CD4-positive, alpha-beta T cell treated with Interferon gamma for 1 hour (primary cell): ENCODE results near the gene DSTYK.
"Not testable (repeated sequence)": the region's sequence is repeated elsewhere in the genome, so short reads cannot be mapped to it uniquely, and the experiment has no call there.

Source experiments
- DNase-seq: peaks from one replicate; pipeline ENCODE4 v3.0.0-alpha.2; 2020

Gene DSTYK

DNA sequence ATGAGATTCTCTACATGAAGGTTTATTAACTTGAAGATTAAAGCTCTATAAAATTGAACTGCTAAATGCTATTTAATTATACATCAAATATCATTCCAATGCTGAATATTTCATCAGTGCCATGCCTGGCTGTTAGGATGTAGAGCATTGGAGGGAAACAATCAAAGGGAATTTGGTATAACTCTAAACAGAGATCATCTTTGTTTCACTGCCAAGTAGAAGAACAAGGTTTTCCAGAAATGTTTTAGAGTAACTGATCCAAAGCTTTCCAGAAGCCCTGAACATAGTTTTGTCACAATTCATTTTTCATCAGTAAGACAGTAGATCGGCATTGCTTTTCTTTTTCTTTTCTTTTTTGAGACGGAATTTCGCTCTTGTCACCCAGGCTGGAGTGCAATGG is 5.9 kb upstream of the DSTYK start:
- DNase-seq, result no peak

DNA sequence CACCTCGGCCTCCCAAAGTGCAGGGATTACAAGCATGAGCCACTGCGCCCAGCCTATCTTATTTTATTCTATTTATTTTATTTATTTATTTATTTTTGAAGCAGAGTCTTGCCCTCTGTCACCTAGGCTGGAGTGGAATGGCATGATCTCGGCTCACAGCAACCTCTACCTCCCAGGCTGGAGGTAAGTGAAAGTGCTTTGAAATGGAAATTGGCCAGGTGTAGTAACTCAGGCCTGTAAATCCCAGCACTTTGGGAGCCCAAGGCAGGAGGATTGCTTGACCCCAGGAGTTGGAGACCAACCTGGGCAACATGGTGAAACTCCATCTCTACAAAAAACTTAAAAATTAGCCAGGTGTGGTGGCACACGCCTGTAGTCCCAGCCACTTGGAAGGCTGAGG is 5.1 kb upstream of the DSTYK start:
- DNase-seq, result no peak

DNA sequence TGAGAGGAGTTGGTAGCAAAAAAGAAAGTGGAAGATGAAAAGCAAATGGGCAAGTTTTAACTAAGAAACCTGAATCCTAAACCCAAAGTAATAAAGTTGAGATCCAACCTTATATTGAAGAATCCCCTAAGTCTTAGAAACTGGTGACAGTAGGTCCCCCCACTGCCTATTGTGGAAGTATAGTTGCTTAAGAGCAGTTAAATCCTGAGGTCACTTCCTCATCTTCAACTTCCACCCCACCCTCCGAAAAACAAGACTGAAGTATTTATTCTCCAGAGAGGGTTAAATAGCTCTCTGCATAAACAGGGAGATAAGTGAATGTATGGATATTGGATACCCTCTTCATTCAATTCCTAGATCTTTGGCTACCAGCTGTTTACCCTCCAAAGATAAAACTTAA is 3.3 kb upstream of the DSTYK start:
- DNase-seq, result no peak

DNA sequence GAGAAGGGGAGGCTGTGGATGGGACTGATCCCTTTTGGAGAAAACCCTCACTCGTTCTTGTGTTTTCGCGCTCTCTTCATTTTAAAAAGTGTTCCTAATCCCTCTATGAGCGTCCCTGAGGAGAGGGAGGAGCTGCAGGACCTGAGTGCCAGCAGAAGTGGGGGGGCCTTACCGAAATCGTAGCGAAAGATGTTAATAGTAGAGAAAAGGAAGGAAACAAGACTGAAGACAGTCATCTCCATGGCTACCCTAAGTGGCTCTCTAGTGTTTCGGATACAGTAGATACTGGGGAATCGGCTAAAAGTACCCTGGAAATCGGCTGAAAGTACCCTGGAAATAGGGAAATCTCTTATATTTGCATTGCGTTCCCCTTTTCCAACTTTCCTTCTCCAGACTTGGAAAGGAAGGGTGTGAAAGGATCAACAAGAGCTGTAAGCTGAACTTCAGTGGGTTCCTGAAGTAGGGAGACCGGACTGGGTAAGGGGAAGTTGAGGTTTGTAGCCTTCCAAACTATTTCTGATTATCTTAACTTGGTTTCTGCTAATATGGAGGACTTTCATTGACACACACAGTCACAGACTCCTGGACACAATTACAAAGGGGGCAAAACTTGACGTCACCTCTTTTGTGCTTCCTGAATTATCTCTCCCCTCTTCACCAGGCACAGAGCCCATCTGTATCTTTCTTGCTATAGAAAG is 486 bp upstream of the DSTYK start:
- DNase-seq, result no peak

DNA sequence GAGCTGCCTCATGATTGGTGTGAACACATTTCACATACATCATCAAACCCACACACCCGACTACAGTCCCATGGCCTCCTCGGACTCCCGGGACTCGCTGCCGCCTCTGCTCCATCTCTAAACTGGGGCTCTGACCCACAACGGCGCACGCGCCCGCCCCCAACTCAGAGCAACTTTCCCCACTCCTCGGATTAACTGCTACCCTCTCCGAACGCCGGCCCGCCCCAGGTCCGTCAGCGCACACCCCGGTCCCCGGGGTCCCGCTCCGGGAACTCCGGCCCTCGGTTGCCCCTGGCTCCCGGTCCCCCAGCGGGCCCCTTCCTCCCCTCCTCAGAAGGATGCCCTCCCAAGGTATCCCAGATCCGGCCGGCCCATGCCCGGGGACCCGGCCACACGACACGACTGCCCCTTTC is 740 bp downstream of the DSTYK start:
- DNase-seq, result no peak

DNA sequence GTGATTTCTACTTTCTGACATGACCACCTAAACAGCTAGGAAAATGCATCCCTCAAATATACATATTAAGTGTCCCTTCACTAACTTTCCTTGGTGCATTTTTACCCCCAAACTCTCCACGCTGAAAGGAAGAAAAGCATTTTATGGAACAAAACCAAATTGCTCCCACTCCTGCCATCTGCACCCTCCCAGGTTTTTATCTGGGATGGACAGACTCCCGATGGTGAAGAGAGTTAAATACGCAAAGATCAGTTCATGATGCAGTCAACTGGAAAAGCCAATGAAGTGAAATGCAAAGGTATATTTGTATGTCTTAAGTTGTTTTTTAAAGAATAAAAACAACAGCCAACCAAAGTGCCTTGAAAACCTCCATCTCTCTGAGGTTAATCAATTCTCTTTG is 2.7 kb downstream of the DSTYK start:
- DNase-seq, result no peak

DNA sequence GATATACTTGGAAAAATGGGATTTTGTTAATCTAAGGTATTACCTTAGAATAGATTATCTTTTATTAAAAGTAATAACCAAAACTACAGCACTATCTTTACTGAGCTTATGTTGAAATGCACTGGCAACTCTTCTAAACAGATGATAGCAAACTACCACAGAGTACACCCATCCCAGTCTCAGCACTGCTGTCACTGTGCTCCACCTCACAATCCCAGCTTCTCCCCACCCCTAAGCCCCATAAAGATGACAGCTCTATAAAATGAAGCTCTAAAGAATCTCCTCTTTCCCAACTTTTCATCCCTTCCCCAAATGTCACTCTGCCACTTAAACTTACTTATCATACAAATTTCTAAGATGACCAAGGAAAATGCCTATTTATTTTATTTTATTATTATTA is 6.4 kb downstream of the DSTYK start:
- no peak for DNase-seq

DNA sequence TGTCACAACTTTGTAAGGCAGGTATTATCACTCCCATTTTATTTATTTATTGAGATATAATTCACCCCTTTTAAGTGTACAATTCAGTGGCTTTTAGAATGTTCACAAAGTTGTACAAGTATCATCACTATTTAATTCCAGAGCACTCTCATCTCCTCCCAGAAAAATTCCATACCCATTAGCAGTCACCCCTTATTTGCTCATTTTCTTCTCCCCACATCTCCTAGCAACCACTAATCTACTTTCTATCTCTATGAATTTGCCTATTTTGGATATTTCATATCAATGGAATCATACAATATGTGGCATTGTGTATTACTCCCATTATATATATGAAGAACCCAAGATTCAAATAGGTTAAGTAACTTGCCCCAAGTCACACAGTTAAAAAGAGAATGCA is 7.0 kb downstream of the DSTYK start:
- no peak for DNase-seq

DNA sequence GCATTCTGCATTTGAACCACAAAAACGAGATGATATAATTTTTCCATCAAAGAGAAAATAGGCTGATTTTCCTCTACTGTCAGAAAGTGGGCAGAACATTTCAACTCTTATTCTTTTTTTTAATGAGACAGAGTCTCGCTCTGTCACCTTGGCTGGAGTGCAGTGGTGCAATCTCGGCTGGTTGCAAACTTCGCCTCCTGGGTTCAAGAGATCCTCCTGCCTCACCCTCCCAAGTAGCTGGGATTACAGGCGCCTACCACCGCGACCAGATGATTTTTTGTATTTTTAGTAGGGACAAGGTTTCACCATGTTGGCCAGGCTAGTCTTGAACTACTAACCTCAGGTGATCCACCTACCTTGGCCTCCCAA is 11.6 kb downstream of the DSTYK start:
- DNase-seq, result no peak

DNA sequence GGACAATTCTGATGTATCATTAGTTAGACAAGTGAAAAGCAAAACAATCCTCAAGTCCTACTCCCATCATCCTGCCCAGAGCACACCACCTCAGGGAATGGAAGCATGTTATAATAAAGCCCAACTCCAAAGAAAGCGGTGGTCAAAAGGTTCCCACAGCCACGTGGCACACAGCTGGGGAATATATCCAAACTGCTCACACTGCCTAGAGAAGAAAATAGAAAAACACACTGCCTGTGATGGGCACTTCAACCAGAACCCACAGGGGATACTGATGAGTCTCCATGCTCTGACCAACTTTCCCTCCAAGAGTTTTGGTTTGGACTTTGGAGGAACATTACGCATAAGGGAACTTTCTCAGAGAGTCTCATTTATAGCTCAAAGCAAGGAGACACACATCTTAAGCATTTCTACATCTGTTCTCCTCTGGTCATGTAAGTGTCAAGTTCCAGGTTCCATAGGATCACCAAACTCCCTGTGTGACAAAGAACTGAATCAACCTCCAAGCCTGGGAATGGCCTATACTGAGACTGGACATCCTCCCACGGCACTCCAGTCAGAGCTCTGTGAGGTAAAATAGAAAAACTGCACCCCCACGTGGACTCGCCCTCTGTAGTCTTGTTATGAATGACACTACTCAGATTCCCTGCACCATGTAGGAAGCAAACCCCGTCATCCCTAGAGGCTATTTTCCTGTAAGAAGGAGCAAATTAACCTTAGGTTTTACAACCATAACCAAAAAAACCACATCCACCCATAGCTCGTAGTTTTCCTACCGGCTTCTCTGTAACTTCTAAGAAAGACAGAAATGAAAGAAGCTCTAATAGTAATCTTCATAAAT is 12.2 kb downstream of the DSTYK start:
- no peak for DNase-seq

DNA sequence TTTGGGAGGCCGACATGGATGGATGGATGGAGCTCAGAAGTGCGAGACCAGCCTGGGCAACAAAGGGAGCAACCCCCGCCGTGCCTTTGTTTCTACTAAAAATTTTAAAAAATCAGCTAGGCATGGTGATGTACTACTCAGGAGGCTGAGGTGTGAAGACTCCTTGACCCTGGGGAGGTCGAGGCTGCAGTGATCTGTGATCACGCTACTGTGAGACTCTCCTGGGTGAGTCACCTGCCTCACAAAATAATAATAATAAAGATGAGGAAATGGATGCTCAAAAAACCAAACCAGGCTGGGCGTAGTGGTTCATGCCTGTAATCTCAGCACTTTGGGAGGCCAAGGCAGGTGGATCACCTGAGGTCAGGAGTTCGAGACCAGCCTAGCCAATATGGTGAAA is 19.2 kb downstream of the DSTYK start:
- no peak for DNase-seq

DNA sequence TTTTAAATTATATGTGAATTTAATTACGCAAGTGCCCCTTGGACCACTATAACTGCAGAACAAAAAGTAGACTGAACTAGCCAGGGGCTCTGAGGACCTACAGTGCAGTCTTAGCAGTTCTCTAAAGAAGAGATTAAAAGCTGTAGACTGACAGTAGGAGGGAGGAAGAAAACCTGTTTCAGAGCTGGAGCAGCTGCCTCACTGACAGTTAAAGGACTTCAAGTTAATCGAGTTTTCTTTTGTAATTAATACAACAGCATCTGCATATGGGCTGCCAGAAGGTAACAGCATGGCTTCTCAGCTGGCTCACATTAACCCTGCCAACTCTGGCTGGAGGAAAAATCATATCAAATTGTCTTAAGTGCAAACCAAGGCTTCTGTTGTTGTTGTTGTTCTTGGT is 19.9 kb downstream of the DSTYK start:
- DNase-seq, result no peak

DNA sequence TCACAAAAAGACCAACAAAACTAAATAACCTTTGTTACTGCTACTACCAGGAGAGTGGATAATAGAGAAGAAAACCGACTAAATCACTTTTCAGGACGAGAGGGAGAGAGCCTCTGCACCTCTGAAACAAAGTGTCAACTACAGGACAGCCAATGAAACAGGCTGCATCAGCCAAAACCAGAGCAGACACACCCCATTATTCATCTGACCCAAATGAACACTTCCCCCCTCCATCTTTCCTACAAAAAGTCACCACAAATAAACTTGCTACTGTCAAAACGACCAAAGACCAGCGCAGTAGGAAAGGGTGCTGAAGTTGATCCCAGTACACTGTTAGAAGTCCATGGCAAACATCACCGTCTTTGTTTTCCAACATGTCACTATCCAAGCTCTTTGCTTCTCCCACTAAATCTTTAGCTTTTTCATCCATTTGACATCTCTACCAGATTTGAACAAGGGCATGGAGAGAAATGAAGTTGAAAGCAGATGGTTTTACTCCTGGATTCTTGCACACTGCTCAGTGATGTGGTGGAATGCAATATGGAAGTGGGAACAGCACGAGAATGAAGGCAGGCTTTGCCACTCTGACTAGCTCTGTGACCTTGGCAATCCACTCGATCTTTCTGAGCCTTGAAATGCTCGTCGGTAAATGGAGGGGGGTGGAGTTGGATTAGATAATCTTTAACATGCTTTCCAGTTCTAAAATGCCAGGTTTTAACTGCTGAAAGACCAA is 20.5 kb downstream of the DSTYK start:
- no peak for DNase-seq

DNA sequence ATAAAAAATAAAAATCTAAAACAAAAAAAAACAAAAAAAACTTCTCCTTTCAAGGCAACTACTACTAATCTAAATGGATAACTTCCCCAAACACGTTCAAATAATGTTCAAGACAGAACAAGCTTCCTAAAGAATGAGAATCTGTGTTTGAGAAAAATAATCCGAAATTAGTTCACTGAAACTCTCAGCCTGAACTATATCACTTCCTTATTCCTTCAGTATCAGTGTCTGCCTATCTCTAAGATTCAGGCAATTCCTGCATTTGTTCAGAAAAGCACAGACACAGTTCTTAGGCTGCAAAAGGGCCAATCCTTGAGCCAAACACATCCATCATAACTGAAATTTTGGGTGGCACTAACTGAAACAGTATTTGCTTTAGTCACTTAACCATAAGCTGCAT is 22.4 kb downstream of the DSTYK start:
- DNase-seq, result no peak

DNA sequence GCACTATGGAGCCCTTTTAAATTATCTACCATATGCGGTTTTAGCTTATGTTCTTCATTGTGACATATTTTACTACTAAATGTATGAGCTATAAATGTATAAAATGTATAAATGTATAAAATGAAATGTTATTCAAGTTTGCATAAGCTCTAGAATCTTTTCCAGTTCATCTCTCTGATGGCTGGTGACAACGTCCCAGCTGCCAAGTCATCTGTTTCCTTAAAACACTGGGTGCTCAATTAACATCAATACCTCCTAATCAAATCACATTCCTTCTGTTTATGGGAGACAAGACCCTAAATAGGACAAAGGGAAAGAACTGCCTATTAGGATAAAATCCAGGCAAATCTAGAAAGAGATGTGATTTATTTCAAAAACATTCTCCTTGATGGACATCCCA is 22.9 kb downstream of the DSTYK start:
- DNase-seq, result no peak

DNA sequence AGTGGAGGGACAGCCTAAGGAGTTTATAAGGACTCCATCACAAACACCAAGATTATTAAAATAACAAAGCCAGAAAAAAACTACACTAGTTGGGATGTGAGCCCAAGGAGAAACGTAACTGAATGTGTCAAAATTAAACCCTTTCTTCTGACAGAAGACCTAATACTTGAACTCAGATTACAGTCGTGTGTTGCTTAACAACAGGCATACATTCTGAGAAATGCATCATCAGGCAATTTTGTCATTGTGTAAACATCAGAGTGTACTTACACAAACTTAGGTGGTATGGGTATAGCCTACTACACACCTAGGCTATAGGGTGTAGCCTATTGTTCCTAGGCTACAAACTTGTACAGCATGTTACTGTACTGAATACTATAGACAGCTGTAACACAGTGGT is 23.4 kb downstream of the DSTYK start:
- DNase-seq, result no peak

DNA sequence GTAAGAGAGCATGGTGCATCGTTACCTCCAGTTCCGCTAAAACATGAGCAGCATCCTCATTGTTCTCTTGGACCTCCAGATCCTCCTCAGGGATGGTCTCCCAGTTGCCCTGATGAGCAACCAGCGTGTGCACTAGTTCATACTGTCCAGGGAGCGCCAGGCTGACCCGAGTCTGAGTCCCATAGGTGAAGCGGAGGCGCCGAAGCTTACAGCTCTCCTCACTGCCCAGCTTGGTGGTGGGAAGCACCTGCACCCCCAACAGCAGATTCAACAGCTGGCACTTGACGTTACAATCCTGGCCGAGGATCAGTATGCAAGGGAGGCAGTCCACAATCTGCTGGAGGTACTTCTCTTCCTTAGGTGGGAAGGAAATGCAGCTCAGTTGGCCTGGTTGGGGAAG is 24.1 kb downstream of the DSTYK start:
- DNase-seq, result no peak

DNA sequence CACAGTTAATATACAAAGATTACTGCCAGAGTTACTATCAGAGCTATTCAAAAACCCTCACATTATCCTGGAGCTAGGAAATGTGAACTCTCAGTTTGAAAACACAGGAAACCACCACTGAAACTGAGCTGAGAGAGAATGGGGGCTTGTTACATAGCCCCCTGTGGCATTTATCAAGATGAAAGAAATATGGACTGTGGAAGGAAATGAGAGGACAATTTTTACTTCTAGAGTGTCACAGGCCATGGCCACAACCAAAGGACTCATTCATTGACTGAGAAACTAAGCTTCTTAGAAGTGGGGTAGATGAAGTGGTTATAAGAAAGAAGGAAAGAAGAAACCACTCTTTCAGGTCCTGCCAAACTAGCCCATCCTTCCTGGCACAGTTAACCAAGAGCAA is 25.3 kb downstream of the DSTYK start:
- no peak for DNase-seq

DNA sequence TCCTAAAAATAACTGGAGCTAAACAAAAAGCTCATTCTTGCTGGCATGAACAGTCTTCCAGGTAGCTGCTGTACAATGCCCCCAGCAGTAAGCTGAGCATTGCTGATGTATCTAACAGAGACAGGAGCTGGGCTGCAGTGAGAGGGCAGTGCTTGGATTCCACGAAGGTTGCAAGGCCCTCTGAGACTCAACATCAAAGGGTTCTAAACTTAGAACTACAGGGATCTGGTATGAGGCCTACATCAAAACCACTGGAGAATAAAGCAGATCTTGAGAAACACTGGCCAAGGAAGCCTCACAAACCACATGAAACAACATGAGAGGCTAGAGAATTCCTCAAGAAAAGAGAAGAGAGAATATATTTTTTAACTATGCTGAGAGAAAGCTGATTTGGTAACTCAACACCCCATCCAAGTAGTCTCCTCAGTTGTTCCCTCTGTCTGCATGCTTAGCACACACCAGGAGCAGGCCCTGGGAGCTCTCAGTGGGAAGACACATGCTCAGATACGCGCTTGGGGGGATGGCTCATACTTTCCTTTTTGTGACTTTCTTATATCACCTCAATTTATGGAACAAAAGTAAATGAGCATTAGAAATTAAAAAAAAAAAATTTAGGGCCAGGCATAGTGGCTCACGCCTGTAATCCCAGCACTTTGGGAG is 27.7 kb downstream of the DSTYK start:
- DNase-seq, result no peak

DNA sequence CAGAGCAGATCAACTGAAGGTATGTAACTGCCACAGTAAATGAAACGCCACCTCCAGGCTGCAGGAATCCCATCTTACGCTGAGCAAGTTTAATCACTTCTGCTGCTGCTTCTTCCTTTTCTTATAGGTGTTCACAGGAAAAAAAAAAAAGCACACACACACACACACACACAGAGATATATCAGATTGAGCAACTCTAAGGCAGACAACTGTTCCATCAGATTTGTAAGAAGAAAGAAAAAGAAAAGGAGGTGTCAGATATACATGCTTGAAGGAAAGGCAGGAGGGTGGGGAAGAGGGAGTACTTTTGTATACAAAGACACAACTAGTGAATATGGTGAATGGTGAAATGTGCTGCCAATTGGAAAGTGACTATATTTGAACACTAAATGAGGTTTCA is 28.6 kb downstream of the DSTYK start:
- no peak for DNase-seq

DNA sequence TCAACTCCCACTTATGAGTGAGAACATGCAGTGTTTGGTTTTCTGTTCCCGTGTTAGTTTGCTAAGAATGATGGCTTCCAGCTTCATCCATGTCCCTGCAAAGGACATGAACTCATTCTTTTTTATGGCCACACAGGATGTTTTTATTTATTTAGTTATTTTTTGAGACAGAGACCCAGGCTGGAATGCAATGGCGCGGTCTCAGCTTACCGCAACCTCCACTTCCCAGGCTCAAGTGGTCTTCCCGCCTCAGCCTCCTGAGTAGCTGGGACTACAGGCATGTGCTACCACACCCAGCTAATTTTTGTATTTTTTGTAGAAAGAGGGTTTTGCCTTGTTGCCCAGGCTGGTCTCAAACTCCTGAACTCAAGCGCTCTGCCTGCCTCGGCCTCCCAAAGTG is 31.2 kb downstream of the DSTYK start:
- not testable (repeated sequence) for DNase-seq

DNA sequence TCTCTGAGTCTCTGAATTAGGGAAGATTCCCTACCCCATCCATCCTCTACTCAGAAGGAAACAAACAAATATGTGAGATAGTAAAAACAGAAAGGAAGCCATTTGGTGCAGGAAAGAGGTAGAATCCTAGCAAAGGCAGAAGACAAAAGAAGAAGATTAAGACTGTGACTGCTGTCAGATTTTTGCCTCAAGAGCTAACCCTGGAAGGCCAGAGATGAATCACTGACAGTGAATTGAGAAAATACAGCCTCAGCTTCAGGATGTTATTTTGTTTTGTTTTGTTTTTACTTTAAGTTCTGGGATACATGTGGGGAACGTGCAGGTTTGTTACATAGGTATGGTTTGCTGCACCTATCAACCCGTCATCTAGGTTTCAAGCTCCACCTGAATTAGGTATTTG is 31.7 kb downstream of the DSTYK start:
- DNase-seq, result no peak

DNA sequence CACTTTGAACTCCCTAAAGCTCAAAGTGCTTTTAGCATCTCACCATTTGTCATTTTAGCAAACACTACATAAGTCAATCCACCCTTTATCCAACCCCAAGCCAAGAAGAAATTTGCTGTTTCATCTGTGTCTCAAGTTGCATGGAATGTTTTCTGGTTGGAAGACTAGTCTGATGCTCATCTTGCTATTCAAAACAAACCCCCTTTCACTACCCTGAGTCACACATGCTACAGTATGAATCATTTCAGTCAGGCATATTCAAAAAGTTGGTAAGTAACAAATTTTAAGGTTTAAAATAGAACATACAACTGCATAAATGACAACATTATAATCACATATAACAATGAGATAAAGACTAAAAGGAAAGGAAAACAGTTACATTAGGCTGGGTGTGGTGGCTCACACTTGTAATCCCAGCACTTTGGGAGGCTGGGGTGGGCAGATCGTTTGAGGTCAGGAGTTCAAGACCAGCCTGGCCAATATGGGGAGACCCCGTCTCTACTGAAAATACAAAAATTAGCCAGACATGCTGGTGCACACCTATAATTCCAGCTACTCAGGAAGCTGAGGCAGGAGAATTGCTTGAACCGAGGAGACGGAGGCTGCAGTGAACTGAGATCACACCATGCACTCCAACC is 38.7 kb downstream of the DSTYK start:
- DNase-seq, result no peak
